HepG2 (cell line): ENCODE data around the gene EXOC3. TPM values are rescaled to one million over a fixed set of nuclear protein-coding genes. Genes with fewer than 3 reads are reported as not detected.

Experiments used
- ATAC-seq: fragments of 200-7000 bp; cut with Tn5 transposase; 3 replicates; pipeline ENCODE4 v1.9.1; 2020; ENCODE audit warnings: mild to moderate bottlenecking, moderate library complexity
- BruUV-seq: library from RNA; stranded (reverse); fragments of 400-500 nt; replicated peaks from 2 replicates; lab custom pipeline; 2021; lab: Mats Ljungman, UMichigan
- CTCF ChIA-PET: fragments of 300-600 bp; formaldehyde crosslinking; extraction: SDS; loops from one replicate; lab custom pipeline; 2021; ENCODE audit warnings: low total read pairs, inconsistent platforms, low intra/inter-chr PET ratio; lab: Yijun Ruan, JAX
- POLR2A ChIA-PET: fragments of 350-600 bp; sonication (Branson Sonifier 250); formaldehyde crosslinking; loops from one replicate; lab custom pipeline; 2020; ENCODE audit warnings: antibody characterized with exemption, inconsistent platforms; lab: Yijun Ruan, JAX
- DNase-seq: peaks from one replicate; pipeline ENCODE4 v3.0.0-alpha.2; 2015; ENCODE audit warnings: low spot score
- FAIRE-seq: peaks from 3 replicates; lab custom pipeline; 2011; peaks lifted over from hg19 to GRCh38; lab: Jason Lieb, UNC
- H2AFZ ChIP-seq: one replicate; pipeline ENCODE4 v1.6.1; 2011; ENCODE audit warnings: low read length, inconsistent platforms
- H3K27ac ChIP-seq: fragments of 300-600 bp; 3 replicates; pipeline ENCODE4 v1.8.0; 2011; ENCODE audit warnings: mixed run types, mild to moderate bottlenecking, mixed read lengths, low read length, inconsistent platforms; ENCODE audit not compliant: insufficient read depth; ENCODE audit errors: extremely low read length
- H3K27me3 ChIP-seq, 2 experiments: fragments of 200-600 bp in 1 of 2; 2 replicates in 1 of 2; 3 replicates in 1 of 2; pipeline versions ENCODE4 v1.6.0 to v1.8.0; 2011; ENCODE audit warnings: low read length in 2 of 2, mild to moderate bottlenecking in 2 of 2, moderate library complexity in 2 of 2, inconsistent platforms in 1 of 2; ENCODE audit not compliant: insufficient read depth in 2 of 2, control insufficient read depth in 1 of 2
- H3K36me3 ChIP-seq, 2 experiments: fragments of 200-600 bp in 1 of 2; replicated peaks in 1 of 2; 2 replicates in 1 of 2; 3 replicates in 1 of 2; pipeline versions ENCODE4 v1.5.1 to v1.8.0; 2011; ENCODE audit warnings: low read length in 2 of 2, inconsistent platforms in 1 of 2; ENCODE audit not compliant: insufficient read depth in 2 of 2, control insufficient read depth in 1 of 2
- H3K4me1 ChIP-seq: 2 replicates; pipeline ENCODE4 v1.5.1; 2012; ENCODE audit warnings: low read length, inconsistent platforms; ENCODE audit not compliant: insufficient read depth
- H3K4me2 ChIP-seq: 2 replicates; pipeline ENCODE4 v1.6.0; 2011; ENCODE audit warnings: low read depth, low read length, inconsistent platforms
- H3K4me3 ChIP-seq, 3 experiments: fragments of 200-600 bp in 1 of 3; sonication (generic), shearing (Covaris generic) in 1 of 3; replicated peaks in 1 of 3; 2 replicates each; pipeline ENCODE4 v1.5.1; 2011 to 2016; ENCODE audit warnings: low read length in 3 of 3, inconsistent platforms in 2 of 3, low read depth in 2 of 3, mild to moderate bottlenecking in 2 of 3, control low read depth in 1 of 3, mixed read lengths in 1 of 3; ENCODE audit not compliant: insufficient read depth in 1 of 3
- H3K79me2 ChIP-seq: one replicate; pipeline ENCODE4 v1.6.1; 2011; ENCODE audit warnings: low read length, inconsistent platforms; ENCODE audit not compliant: insufficient read depth
- H3K9ac ChIP-seq: 2 replicates; pipeline ENCODE4 v1.6.0; 2011; ENCODE audit warnings: mild to moderate bottlenecking, low read depth, low read length, inconsistent platforms; ENCODE audit not compliant: insufficient read depth
- H3K9me3 ChIP-seq: 2 replicates; pipeline ENCODE4 v1.5.1; 2012; ENCODE audit warnings: mild to moderate bottlenecking, low read length
- H4K20me1 ChIP-seq: 2 replicates; pipeline ENCODE4 v1.6.0; 2011; ENCODE audit warnings: inconsistent platforms, mild to moderate bottlenecking, low read length, moderate library complexity; ENCODE audit not compliant: insufficient read depth
- GZF1 ChIP-seq: sonication (generic); formaldehyde crosslinking; IDR thresholded peaks from 2 replicates; pipeline ENCODE4 v1.5.1; 2020; ENCODE audit warnings: mild to moderate bottlenecking, missing genetic modification reagents
- HNF4A ChIP-seq: sonication (generic); formaldehyde crosslinking; IDR thresholded peaks from 2 replicates; pipeline ENCODE4 v1.4.0; 2020; ENCODE audit warnings: missing genetic modification reagents
- HNRNPLL ChIP-seq: fragments of 200-400 bp; formaldehyde crosslinking; IDR thresholded peaks from 2 replicates; pipeline ENCODE4 v1.6.1; 2017; ENCODE audit warnings: mild to moderate bottlenecking, low read depth, low read length; ENCODE audit not compliant: poor library complexity, severe bottlenecking
- SMC3 ChIP-seq: IDR thresholded peaks from 2 replicates; pipeline ENCODE4 v1.6.1; 2011; ENCODE audit warnings: low read length, improper control_type of control experiment
- ZMYM2 ChIP-seq: sonication (generic); formaldehyde crosslinking; IDR thresholded peaks from 2 replicates; pipeline ENCODE4 v1.8.0; 2022; ENCODE audit warnings: mild to moderate bottlenecking, missing genetic modification reagents
- ZNF121 ChIP-seq: sonication (generic); formaldehyde crosslinking; IDR thresholded peaks from 2 replicates; pipeline ENCODE4 v1.5.0; 2020; ENCODE audit warnings: mild to moderate bottlenecking, missing genetic modification reagents
- ZNF274 ChIP-seq: sonication (generic); formaldehyde crosslinking; IDR thresholded peaks from 2 replicates; pipeline ENCODE4 v1.5.1; 2020; ENCODE audit warnings: mild to moderate bottlenecking, missing genetic modification reagents
- ZNF580 ChIP-seq: IDR thresholded peaks from 2 replicates; pipeline ENCODE4 v1.6.1; 2016; ENCODE audit warnings: low read depth, borderline replicate concordance
- ZNF646 ChIP-seq: sonication (generic); formaldehyde crosslinking; IDR thresholded peaks from 2 replicates; pipeline ENCODE4 v1.9.0; 2021; ENCODE audit warnings: mild to moderate bottlenecking, missing genetic modification reagents
- ZSCAN20 ChIP-seq: sonication (generic); formaldehyde crosslinking; IDR thresholded peaks from 2 replicates; pipeline ENCODE4 v1.4.0; 2020; ENCODE audit warnings: missing genetic modification reagents, mild to moderate bottlenecking, borderline replicate concordance
- WGBS: methylation state at CpG from one replicate; pipeline ENCODE4 v1.1.6; 2017; ENCODE audit warnings: low lambda C conversion rate; 5-methylcytosine and 5-hydroxymethylcytosine counted together
- in situ Hi-C: cut with HindIII; loops from 2 replicates; pipeline ENCODE4 v1.10.0; 2017; ENCODE audit warnings: low pct_unique_long_range_greater_than_20kb; ENCODE audit not compliant: extremely low pct_ligation_motif_present
- intact Hi-C: fragments of 100-400 bp; cut with micrococcal nuclease; formaldehyde crosslinking; loops from one replicate; pipeline ENCODE4 v1.10.0; 2022; ENCODE audit not compliant: unreplicated experiment
- polyA plus RNA-seq, 8 experiments: library from polyadenylated mRNA; depleted of rRNA in 3 of 8; stranded (reverse) in 7 of 8; unstranded in 1 of 8; fragments of >200 nt; fragmentation: Illumina TruSeq in 4 of 8; extraction: Trizol in 4 of 8; gene quantifications; 2 replicates each; pipeline versions ENCODE4 v1.2.1 to v1.2.3, GENCODE V29; 2011 to 2016; ENCODE audit warnings: low read depth in 4 of 8, missing spikeins in 1 of 8, mixed read lengths in 1 of 8; ENCODE audit not compliant: insufficient read depth in 1 of 8
- total RNA-seq, 5 experiments: library from RNA; depleted of rRNA; stranded (reverse); fragments of >200 nt; fragmentation: Illumina TruSeq; extraction: Trizol; gene quantifications; 2 replicates each; pipeline ENCODE4 v1.2.3, GENCODE V29; 2016; ENCODE audit warnings: low read depth in 1 of 5
- TF ChIP-seq, protein P1 (sequence below): sonication (generic); formaldehyde crosslinking; IDR thresholded peaks from 2 replicates; pipeline ENCODE4 v1.4.0; 2020; ENCODE audit warnings: mild to moderate bottlenecking, missing genetic modification reagents
- TF ChIP-seq, protein P2 (sequence below): sonication (generic); formaldehyde crosslinking; conservative IDR thresholded peaks from 2 replicates; pipeline ENCODE4 v1.5.0; 2020; ENCODE audit warnings: missing genetic modification reagents

The EXOC3 gene
- total and polyA plus RNA-seq, 2 of the 13 experiments (the other 11 are each of a cell fraction or from before 2014, with no cell fraction given) = 9.2 to 20.5 TPM

GRCh38 chr5:431001-431710 lies 11.8 kb upstream of the EXOC3 start (continued):
- TF ChIP-seq HNRNPLL = peak; percentile 19
- peak; percentile 58 for TF ChIP-seq SMC3
- TF ChIP-seq, protein P1, sequence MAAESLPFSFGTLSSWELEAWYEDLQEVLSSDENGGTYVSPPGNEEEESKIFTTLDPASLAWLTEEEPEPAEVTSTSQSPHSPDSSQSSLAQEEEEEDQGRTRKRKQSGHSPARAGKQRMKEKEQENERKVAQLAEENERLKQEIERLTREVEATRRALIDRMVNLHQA (CRISPR knock-in tag) = no peak
- TF ChIP-seq HNF4A (CRISPR knock-in tag) = peak; percentile 57; the same call in 1 of the 2 replicates
- peak; percentile 94 for TF ChIP-seq ZNF121 (CRISPR knock-in tag)
- TF ChIP-seq ZNF274 (CRISPR knock-in tag) = peak; percentile 78; the same call in 1 of the 2 replicates
- TF ChIP-seq, all 625 proteins: peak for 39

- FAIRE-seq (no peak), DNase-seq (no peak), ATAC-seq (no peak)
- H3K9me3 ChIP-seq = no peaks in the 10 kb centered on the region
- no peak overlapping the region for H2AFZ ChIP-seq
- in situ Hi-C loops = no loop called here
- intact Hi-C loops = loop anchor here (5.0 kb wide), 1 partner anchor 114 kb away; no protein-coding TSS in a partner anchor
- BruUV-seq = no TSS peak
- H3K27me3 ChIP-seq = no peaks in the 10 kb centered on the region
- 60% methylated on average over 3 of the region's 4 CpGs for WGBS
- H3K36me3 ChIP-seq = no peaks in the 10 kb centered on the region
- CTCF ChIA-PET = no interaction called here
- peaks cover 10% of the 10 kb centered on the region for H3K4me1 ChIP-seq
- H3K27ac ChIP-seq = no peak overlapping the region
- H3K4me2 ChIP-seq = no peak overlapping the region
- POLR2A ChIA-PET = interaction anchor here (1.0 kb wide), 1 partner anchor 11 kb away, joined by 3 read pairs; the partner anchor contains the start of gene EXOC3
- H3K79me2 ChIP-seq = no peaks in the 10 kb centered on the region
- H4K20me1 ChIP-seq = no peaks in the 10 kb centered on the region
- TF ChIP-seq, protein P2, sequence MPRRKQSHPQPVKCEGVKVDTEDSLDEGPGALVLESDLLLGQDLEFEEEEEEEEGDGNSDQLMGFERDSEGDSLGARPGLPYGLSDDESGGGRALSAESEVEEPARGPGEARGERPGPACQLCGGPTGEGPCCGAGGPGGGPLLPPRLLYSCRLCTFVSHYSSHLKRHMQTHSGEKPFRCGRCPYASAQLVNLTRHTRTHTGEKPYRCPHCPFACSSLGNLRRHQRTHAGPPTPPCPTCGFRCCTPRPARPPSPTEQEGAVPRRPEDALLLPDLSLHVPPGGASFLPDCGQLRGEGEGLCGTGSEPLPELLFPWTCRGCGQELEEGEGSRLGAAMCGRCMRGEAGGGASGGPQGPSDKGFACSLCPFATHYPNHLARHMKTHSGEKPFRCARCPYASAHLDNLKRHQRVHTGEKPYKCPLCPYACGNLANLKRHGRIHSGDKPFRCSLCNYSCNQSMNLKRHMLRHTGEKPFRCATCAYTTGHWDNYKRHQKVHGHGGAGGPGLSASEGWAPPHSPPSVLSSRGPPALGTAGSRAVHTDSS (CRISPR knock-in tag) = no peak
- TF ChIP-seq ZNF646 (CRISPR knock-in tag) (no peak), GZF1 (CRISPR knock-in tag) (no peak), ZSCAN20 (CRISPR knock-in tag) (no peak), ZNF580 (CRISPR knock-in tag) (no peak), ZMYM2 (no peak)
- no peak overlapping the region for H3K4me3 ChIP-seq
- H3K9ac ChIP-seq = no peak overlapping the region
Observed at GRCh38 chr5:431711-432050, 11.3 kb upstream of the EXOC3 start.
